Psoas muscle (tissue), 8 donors: ENCODE measurements around the gene AKAP5. TPM values are rescaled to one million over a fixed set of nuclear protein-coding genes. Genes with fewer than 3 reads are reported as not detected.

Source experiments
- ATAC-seq, 4 donors: fragments of 200-7000 bp; cut with Tn5 transposase; one replicate each; pipeline ENCODE4 v1.9.1; 2020; ENCODE audit warnings: moderate library complexity in 3 of 4, mild to moderate bottlenecking in 2 of 4
- DNase-seq, 2 donors: peaks; one replicate each; pipeline ENCODE4 v3.0.0-alpha.2; 2020
- H3K27ac ChIP-seq: fragments of 200-600 bp; one replicate; pipeline ENCODE4 v1.8.0; 2022
- H3K27me3 ChIP-seq, 3 donors: fragments of 200-600 bp in 1 of 3; one replicate each; pipeline versions ENCODE4 v1.6.1 to v1.8.0; 2013 to 2022; ENCODE audit warnings: low read length in 2 of 3, mild to moderate bottlenecking in 2 of 3, moderate library complexity in 1 of 3; ENCODE audit not compliant: insufficient read depth in 3 of 3
- H3K36me3 ChIP-seq, 2 donors: fragments of 200-600 bp in 1 of 2; one replicate each; pipeline versions ENCODE4 v1.6.1 to v1.8.0; 2013 to 2022; ENCODE audit warnings: low read depth in 1 of 2, mild to moderate bottlenecking in 1 of 2, moderate library complexity in 1 of 2; ENCODE audit not compliant: insufficient read depth in 1 of 2
- H3K4me1 ChIP-seq: fragments of 200-600 bp; one replicate; pipeline ENCODE4 v1.8.0; 2022
- H3K4me3 ChIP-seq: fragments of 200-600 bp; one replicate; pipeline ENCODE4 v1.8.0; 2022; ENCODE audit warnings: mild to moderate bottlenecking
- H3K9me3 ChIP-seq: fragments of 200-600 bp; one replicate; pipeline ENCODE4 v1.8.0; 2022
- WGBS, 3 donors: extraction: QIAGEN DNeasy Blood & Tissue Kit; methylation state at CpG; one replicate each; pipeline versions ENCODE4 v1.1.6 to v1.1.7; 2013; 5-methylcytosine and 5-hydroxymethylcytosine counted together
- intact Hi-C, 2 donors: fragments of 100-400 bp; cut with DNase I; formaldehyde crosslinking; loops; one replicate each; pipeline versions ENCODE4 v1.11.0 to v1.14.2; 2022
- polyA plus RNA-seq, 3 donors: library from polyadenylated mRNA; stranded (reverse); fragments of 200-250 nt; gene quantifications; one replicate each; pipeline ENCODE4 v1.2.3, GENCODE V29; 2013
- total RNA-seq, 4 donors: library from RNA; stranded (reverse); fragmentation: NEBNext Ultra II Directional in 2 of 4; extraction: Animal tissue kit (Norgen Biotek cat#: 25700) in 2 of 4; gene quantifications; one replicate each; pipeline versions ENCODE4 v1.2.1 to v1.2.4, GENCODE V29; 2021 to 2023
- TF ChIP-seq, protein P1 (sequence below): fragments of 200-600 bp; IDR thresholded peaks from one replicate; pipeline ENCODE4 v1.8.0; 2022; ENCODE audit warnings: antibody characterized with exemption
- donor health status: healthy with polysubstance abuse.
- donor health status: DM: no; HTN: no; CAD: no; lungs with moderate emphysema.
- donor health status: Bipolar disorder and iron deficiency.
- donor health status: healthy.
- donor health status: DM: yes; HTN: yes; CAD: no.
- donor health status: DM: no; HTN: no; CAD: no.
- donor health status: DM: no; HTN: no; CAD: no.
- donor health status: DM: yes; HTN: yes; CAD: no.

Gene AKAP5
- total and polyA plus RNA-seq, 7 donors, result 0.01 to 0.18 (median 0.08) TPM

DNA sequence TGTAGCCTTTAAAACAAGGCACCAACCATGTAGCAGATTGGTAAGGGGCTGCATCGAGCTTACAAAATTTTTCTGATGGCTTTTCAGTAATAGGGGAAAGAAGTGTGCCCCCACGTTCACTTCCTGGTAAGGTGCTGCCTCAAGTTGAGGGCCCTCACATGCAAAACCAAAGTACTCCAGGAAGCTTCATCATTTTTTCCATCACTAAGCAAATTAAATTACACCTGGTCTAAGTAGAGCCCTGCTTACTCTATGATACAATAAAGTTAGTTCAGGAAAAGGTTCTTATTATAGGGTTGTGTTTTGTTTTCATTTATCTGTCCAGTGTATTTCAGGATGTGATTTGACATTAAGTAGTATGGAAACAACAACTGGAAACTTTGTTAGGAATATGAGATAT lies 15.0 kb upstream of the AKAP5 start:
- no peak for DNase-seq
- Histone ChIP-seq H3K4me3 (no peak overlapping the region), H3K36me3 (peaks cover 12 to 91% of the 10 kb centered on the region in 2 donors), H3K27ac (no peak overlapping the region), H3K27me3 (no peaks in the 10 kb centered on the region), H3K4me1 (no peaks in the 10 kb centered on the region), H3K9me3 (no peaks in the 10 kb centered on the region)
- WGBS, 3 donors, result 88 to 94% (median 93%) methylated on average over 2 of the region's 2 CpGs
- ATAC-seq, result no peak
- intact Hi-C loops, result no loop called here
- TF ChIP-seq, protein P1, sequence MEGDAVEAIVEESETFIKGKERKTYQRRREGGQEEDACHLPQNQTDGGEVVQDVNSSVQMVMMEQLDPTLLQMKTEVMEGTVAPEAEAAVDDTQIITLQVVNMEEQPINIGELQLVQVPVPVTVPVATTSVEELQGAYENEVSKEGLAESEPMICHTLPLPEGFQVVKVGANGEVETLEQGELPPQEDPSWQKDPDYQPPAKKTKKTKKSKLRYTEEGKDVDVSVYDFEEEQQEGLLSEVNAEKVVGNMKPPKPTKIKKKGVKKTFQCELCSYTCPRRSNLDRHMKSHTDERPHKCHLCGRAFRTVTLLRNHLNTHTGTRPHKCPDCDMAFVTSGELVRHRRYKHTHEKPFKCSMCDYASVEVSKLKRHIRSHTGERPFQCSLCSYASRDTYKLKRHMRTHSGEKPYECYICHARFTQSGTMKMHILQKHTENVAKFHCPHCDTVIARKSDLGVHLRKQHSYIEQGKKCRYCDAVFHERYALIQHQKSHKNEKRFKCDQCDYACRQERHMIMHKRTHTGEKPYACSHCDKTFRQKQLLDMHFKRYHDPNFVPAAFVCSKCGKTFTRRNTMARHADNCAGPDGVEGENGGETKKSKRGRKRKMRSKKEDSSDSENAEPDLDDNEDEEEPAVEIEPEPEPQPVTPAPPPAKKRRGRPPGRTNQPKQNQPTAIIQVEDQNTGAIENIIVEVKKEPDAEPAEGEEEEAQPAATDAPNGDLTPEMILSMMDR, result no peak

DNA sequence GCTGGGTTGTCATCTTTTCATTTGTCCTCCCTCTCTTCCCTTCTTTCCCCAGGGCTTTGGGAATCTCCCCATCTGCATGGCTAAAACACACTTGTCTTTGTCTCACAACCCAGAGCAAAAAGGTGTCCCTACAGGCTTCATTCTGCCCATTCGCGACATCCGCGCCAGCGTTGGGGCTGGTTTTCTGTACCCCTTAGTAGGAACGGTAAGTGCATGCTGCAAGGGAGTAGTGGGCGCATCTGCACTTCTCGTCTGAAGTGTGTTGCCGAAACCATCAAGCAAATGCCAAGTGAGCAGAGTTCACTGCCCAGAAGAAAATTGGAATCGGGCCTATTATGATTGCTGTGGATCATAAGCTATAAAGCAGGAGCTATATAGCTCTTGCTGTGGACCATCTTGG lies 10.6 kb upstream of the AKAP5 start:
- ATAC-seq (no peak), DNase-seq (no peak)
- Histone ChIP-seq H3K27ac (no peak overlapping the region), H3K4me3 (no peak overlapping the region), H3K36me3 (peaks cover 15 to 86% of the 10 kb centered on the region in 2 donors), H3K9me3 (no peaks in the 10 kb centered on the region), H3K27me3 (no peaks in the 10 kb centered on the region), H3K4me1 (no peaks in the 10 kb centered on the region)
- 90 to 94% (median 92%) methylated on average over 10 of the region's 10 CpGs for whole genome bisulfite sequencing, 3 donors
- TF ChIP-seq, protein P1, result no peak
- intact Hi-C loops, result no loop called here

DNA sequence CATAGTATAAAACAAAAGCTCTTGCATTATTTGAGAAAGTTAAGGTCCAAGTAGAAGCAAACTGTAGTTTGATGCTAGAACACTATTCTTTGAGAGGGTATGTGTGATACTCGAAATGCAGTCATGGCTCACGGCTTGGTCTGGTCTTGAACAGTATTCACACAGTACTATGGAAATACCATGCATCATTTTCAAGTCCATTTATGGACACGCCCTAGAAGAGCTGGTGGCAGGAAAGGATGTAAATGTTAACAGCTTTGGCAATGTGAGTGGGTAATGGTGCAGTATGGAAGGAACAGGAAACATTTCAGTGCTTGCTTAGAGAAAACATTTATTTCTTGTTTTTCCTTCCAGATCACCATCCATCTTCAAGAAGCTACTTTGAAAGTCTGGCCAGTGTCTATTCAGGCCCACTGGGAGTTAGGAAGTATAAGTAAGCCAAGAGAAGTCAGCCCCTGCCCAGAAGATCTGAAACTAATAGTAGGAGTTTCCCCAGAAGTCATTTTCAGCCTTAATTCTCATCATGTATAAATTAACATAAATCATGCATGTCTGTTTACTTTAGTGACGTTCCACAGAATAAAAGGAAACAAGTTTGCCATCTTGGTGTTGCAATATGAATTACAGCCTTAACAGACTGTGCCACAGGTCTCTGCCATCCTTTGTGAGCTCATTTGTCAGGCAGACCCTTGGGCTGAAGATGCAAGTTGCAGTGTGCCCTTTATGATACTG lies 5.7 kb upstream of the AKAP5 start:
- ATAC-seq, result no peak
- no peak for DNase-seq
- H3K27me3 ChIP-seq, result no peaks in the 10 kb centered on the region
- no peak overlapping the region for H3K27ac ChIP-seq
- peaks cover 5 to 49% of the 10 kb centered on the region in 2 donors for H3K36me3 ChIP-seq
- intact Hi-C loops, result no loop called here
- no peak overlapping the region for H3K4me3 ChIP-seq
- H3K4me1 ChIP-seq, result peaks cover under 1% of the 10 kb centered on the region
- TF ChIP-seq, protein P1, result no peak
- H3K9me3 ChIP-seq, result no peaks in the 10 kb centered on the region
- WGBS, 3 donors, result 80 to 87% (median 81%) methylated on average over 4 of the region's 4 CpGs

DNA sequence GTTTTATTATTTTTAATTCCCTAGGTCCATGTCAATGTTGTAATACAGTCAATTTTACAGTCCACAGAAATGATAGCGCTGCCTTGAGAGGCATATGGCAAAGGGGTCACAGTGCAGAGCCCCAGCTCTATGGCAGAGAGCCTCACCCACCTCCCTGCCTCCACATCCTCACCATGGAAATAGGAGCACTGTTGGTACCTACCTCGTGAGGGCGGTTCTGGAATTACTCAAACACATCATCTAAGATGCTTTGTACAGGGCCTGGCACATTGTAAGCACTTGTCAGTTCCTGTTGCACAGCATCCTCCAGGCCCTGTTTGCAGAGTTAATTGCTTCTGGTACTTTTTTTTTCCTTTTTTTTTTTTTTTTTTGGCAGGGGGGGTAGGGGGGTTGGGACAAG lies 4.1 kb upstream of the AKAP5 start:
- 89 to 96% (median 91%) methylated on average over 3 of the region's 3 CpGs for WGBS, 3 donors
- Histone ChIP-seq H3K4me3 (no peak overlapping the region), H3K9me3 (no peaks in the 10 kb centered on the region), H3K36me3 (peaks cover 5 to 33% of the 10 kb centered on the region in 2 donors), H3K27me3 (no peaks in the 10 kb centered on the region), H3K27ac (no peak overlapping the region), H3K4me1 (peaks cover 3% of the 10 kb centered on the region)
- TF ChIP-seq, protein P1, result no peak
- ATAC-seq (no peak), DNase-seq (no peak)
- intact Hi-C loops, result no loop called here

GRCh38 chr14:64463195-64463594 lies 2.1 kb upstream of the AKAP5 start:
- ATAC-seq, result no peak
- Histone ChIP-seq H3K4me1 (peaks cover 3% of the 10 kb centered on the region), H3K4me3 (no peak overlapping the region), H3K27me3 (no peaks in the 10 kb centered on the region), H3K9me3 (no peaks in the 10 kb centered on the region), H3K36me3 (peaks cover 5 to 25% of the 10 kb centered on the region in 2 donors), H3K27ac (no peak overlapping the region)
- 95 to 98% (median 98%) methylated on average over 2 of the region's 2 CpGs for WGBS, 3 donors
- intact Hi-C loops, result no loop called here
- no peak for DNase-seq
- TF ChIP-seq, protein P1, result no peak
